OCI-LY7 (cell line): Measurements from ENCODE around the gene HOXA10. TPM values are rescaled to one million over a fixed set of nuclear protein-coding genes. Genes with fewer than 3 reads are reported as not detected.
A peak's percentile ranks its signal among the peaks of the same experiment; 100 is the strongest.

ENCODE experiments used
- BruUV-seq: library from RNA; stranded (reverse); fragments of 400-500 nt; replicated peaks from 2 replicates; lab custom pipeline; 2021; lab: Mats Ljungman, UMichigan
- CTCF ChIA-PET: fragments of 300-600 bp; sonication (Branson Sonifier 250); formaldehyde crosslinking; loops from one replicate; lab custom pipeline; 2022; ENCODE audit warnings: antibody characterized with exemption; ENCODE audit not compliant: unreplicated experiment; lab: Charles Lee
- POLR2A ChIA-PET: fragments of 300-600 bp; sonication (Branson Sonifier 250); formaldehyde crosslinking; loops from one replicate; lab custom pipeline; 2022; ENCODE audit warnings: antibody characterized with exemption; lab: Charles Lee
- DNase-seq: peaks from one replicate; pipeline ENCODE4 v3.0.0-alpha.2; 2015; ENCODE audit warnings: low spot score
- H2AFZ ChIP-seq: fragments of 200-600 bp; sonication (generic), shearing (Covaris generic); 2 replicates; pipeline ENCODE4 v1.6.1; 2014; ENCODE audit warnings: mild to moderate bottlenecking, antibody characterized with exemption, low read length, moderate library complexity
- H3K27ac ChIP-seq: fragments of 200-600 bp; sonication (generic); 2 replicates; pipeline ENCODE4 v1.5.1; 2014; ENCODE audit warnings: mixed run types, low read depth, mild to moderate bottlenecking, moderate library complexity, low read length, inconsistent platforms; ENCODE audit not compliant: poor library complexity, severe bottlenecking
- H3K36me3 ChIP-seq: fragments of 200-600 bp; sonication (generic); 2 replicates; pipeline ENCODE4 v1.6.1; 2014; ENCODE audit warnings: mild to moderate bottlenecking, antibody characterized with exemption, low read length, moderate library complexity, mixed read lengths; ENCODE audit not compliant: insufficient read depth
- H3K4me1 ChIP-seq: fragments of 200-600 bp; sonication (generic); 2 replicates; pipeline ENCODE4 v1.5.1; 2014; ENCODE audit warnings: mild to moderate bottlenecking, low read length; ENCODE audit not compliant: insufficient read depth, poor library complexity, severe bottlenecking
- H3K4me2 ChIP-seq: fragments of 200-600 bp; sonication (generic); 2 replicates; pipeline ENCODE4 v1.6.1; 2014; ENCODE audit warnings: mild to moderate bottlenecking, low read length
- H3K4me3 ChIP-seq: fragments of 200-600 bp; sonication (generic); 2 replicates; pipeline ENCODE4 v1.5.1; 2014; ENCODE audit warnings: mild to moderate bottlenecking, low read depth, low read length; ENCODE audit not compliant: poor library complexity, severe bottlenecking
- H3K79me2 ChIP-seq: fragments of 200-600 bp; sonication (generic); 2 replicates; pipeline ENCODE4 v1.6.1; 2016; ENCODE audit warnings: low read depth, mild to moderate bottlenecking, low read length, moderate library complexity, mixed read lengths; ENCODE audit not compliant: insufficient read depth
- H3K9me2 ChIP-seq: fragments of 200-600 bp; sonication (generic); 2 replicates; pipeline ENCODE4 v1.6.1; 2016; ENCODE audit warnings: mild to moderate bottlenecking, low read length, mixed read lengths; ENCODE audit not compliant: insufficient read depth
- H3K9me3 ChIP-seq: fragments of 200-600 bp; sonication (generic); 2 replicates; pipeline ENCODE4 v1.6.1; 2014; ENCODE audit warnings: mild to moderate bottlenecking, mixed run types, low read length, mixed read lengths
- H4K20me1 ChIP-seq: fragments of 200-600 bp; sonication (generic); 2 replicates; pipeline ENCODE4 v1.6.1; 2014; ENCODE audit warnings: mild to moderate bottlenecking, antibody characterized with exemption, low read length, moderate library complexity, mixed read lengths; ENCODE audit not compliant: insufficient read depth
- CTCF ChIP-seq: fragments of 200-600 bp; sonication (generic); conservative IDR thresholded peaks from 2 replicates; pipeline ENCODE4 v1.5.1; 2014; ENCODE audit warnings: mild to moderate bottlenecking, antibody characterized with exemption, low read length, moderate library complexity, mixed read lengths
- EZH2phosphoT487 ChIP-seq: fragments of 200-600 bp; sonication (generic); IDR thresholded peaks from 2 replicates; pipeline ENCODE4 v1.6.1; 2018; ENCODE audit warnings: low read depth, borderline replicate concordance, mild to moderate bottlenecking, mixed run types, antibody characterized with exemption, low read length, moderate library complexity, mixed read lengths
- intact Hi-C: fragments of 100-400 bp; cut with micrococcal nuclease; formaldehyde crosslinking; loops from one replicate; pipeline ENCODE4 v1.10.0; 2022; ENCODE audit not compliant: unreplicated experiment
- total RNA-seq, 2 experiments: library from RNA; depleted of rRNA in 1 of 2; stranded (reverse); fragments of >200 nt in 1 of 2; shearing (Covaris generic) in 1 of 2; gene quantifications; 2 replicates each; pipeline ENCODE4 v1.2.3, GENCODE V29; 2014 to 2022

Gene HOXA10
- total RNA-seq, 2 experiments from 2014 or later = not detected

DNA sequence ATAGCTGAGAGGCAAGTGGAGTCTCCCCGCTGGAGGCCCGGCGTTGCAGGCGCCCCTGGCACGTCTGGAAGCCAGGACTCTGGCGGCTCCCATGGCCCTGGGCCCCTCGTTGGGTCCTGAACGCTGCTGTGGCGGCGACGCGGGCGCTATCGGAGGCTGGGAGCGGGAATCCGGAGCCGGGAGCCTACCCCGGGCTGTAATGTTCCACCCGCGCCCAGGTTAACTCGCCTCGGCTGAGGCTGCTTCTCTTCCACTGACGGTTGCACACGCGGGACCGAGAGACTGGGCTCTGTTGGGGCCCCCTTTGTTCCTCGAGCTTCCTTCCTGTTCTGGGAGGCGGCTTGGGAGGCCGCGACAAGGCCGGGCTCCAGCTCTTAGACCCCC is 29.3 kb downstream of the HOXA10 start:
- ChIA-PET POLR2A (interaction anchor here (0.7 kb wide), 1 partner anchor 457 kb away, joined by 3 read pairs; no protein-coding TSS in a partner anchor), CTCF (no interaction called here)
- no TSS peak for BruUV-seq
- Histone ChIP-seq H3K36me3 (peaks cover 15% of the 10 kb centered on the region), H3K9me3 (no peaks in the 10 kb centered on the region), H3K4me3 (no peak overlapping the region), H3K4me2 (no peak overlapping the region), H3K79me2 (peaks cover 5% of the 10 kb centered on the region; the same call in 1 of the 2 replicates), H2AFZ (no peak overlapping the region), H3K4me1 (peaks cover 19% of the 10 kb centered on the region), H3K27ac (no peak overlapping the region), H4K20me1 (no peaks in the 10 kb centered on the region), H3K9me2 (no peaks in the 10 kb centered on the region)
- intact Hi-C loops = no loop called here
- TF ChIP-seq CTCF (no peak), EZH2phosphoT487 (no peak)
- DNase-seq = no peak

GRCh38 chr7:27143950-27144780 is 30.0 kb downstream of the HOXA10 start:
- Histone ChIP-seq H2AFZ (no peak overlapping the region), H3K4me1 (peaks cover 13% of the 10 kb centered on the region), H3K36me3 (peaks cover 15% of the 10 kb centered on the region), H3K27ac (no peak overlapping the region), H3K9me3 (no peaks in the 10 kb centered on the region), H3K79me2 (no peaks in the 10 kb centered on the region; the same call in 1 of the 2 replicates), H4K20me1 (no peaks in the 10 kb centered on the region), H3K4me2 (no peak overlapping the region), H3K9me2 (no peaks in the 10 kb centered on the region), H3K4me3 (no peak overlapping the region)
- TF ChIP-seq CTCF (0 out of 2 replicates have a peak, but pooled peaks have one; percentile 34), EZH2phosphoT487 (no peak)
- ChIA-PET POLR2A (interaction anchor here (0.7 kb wide), 1 partner anchor 457 kb away, joined by 3 read pairs; no protein-coding TSS in a partner anchor), CTCF (no interaction called here)
- no TSS peak for BruUV-seq
- intact Hi-C loops = no loop called here
- DNase-seq = no peak
